Neural progenitor cell (in vitro differentiated cells): ENCODE results near the gene IGSF21. TPM values are rescaled to one million over a fixed set of nuclear protein-coding genes. Genes with fewer than 3 reads are reported as not detected.

Source experiments
- DNase-seq: peaks from one replicate; pipeline ENCODE4 v3.0.0-alpha.2; 2016; ENCODE audit warnings: low spot score
- H2AFZ ChIP-seq: fragments of 200-600 bp; sonication (generic); replicated peaks from 2 replicates; pipeline ENCODE4 v1.6.1; 2016; ENCODE audit warnings: antibody characterized with exemption
- H3F3A ChIP-seq: fragments of 200-600 bp; sonication (generic); 2 replicates; pipeline ENCODE4 v1.6.1; 2016; ENCODE audit warnings: antibody characterized with exemption, low read depth
- H3K27ac ChIP-seq: fragments of 200-600 bp; sonication (generic); 2 replicates; pipeline ENCODE4 v1.5.1; 2016; ENCODE audit warnings: mild to moderate bottlenecking
- H3K27me3 ChIP-seq: fragments of 200-600 bp; sonication (generic); 2 replicates; pipeline ENCODE4 v1.6.1; 2016; ENCODE audit warnings: mild to moderate bottlenecking, moderate library complexity
- H3K36me3 ChIP-seq: fragments of 200-600 bp; sonication (generic); 2 replicates; pipeline ENCODE4 v1.5.1; 2016
- H3K4me1 ChIP-seq: fragments of 200-600 bp; sonication (generic); 2 replicates; pipeline ENCODE4 v1.6.1; 2016; ENCODE audit warnings: mixed run types
- H3K4me2 ChIP-seq: fragments of 200-600 bp; sonication (generic); 2 replicates; pipeline ENCODE4 v1.6.1; 2016
- H3K4me3 ChIP-seq: fragments of 200-600 bp; sonication (generic); 2 replicates; pipeline ENCODE4 v1.5.1; 2016
- H3K79me2 ChIP-seq: fragments of 200-600 bp; sonication (generic); 2 replicates; pipeline ENCODE4 v1.6.1; 2016; ENCODE audit warnings: low read depth
- H3K9ac ChIP-seq: fragments of 200-600 bp; sonication (generic); 2 replicates; pipeline ENCODE4 v1.6.1; 2016
- H3K9me3 ChIP-seq: fragments of 200-600 bp; sonication (generic); 2 replicates; pipeline ENCODE4 v1.5.1; 2016; ENCODE audit warnings: low read depth
- H4K20me1 ChIP-seq: fragments of 200-600 bp; sonication (generic); 2 replicates; pipeline ENCODE4 v1.6.1; 2016; ENCODE audit warnings: low read depth
- H3K27ac Mint-ChIP-seq: 3 replicates; pipeline ENCODE4 v1.8.0; 2021; ENCODE audit warnings: mixed read lengths
- H3K27me3 Mint-ChIP-seq: 2 replicates; pipeline ENCODE4 v1.8.0; 2022; ENCODE audit warnings: low read depth, mild to moderate bottlenecking, inconsistent platforms, moderate library complexity, mixed read lengths; ENCODE audit not compliant: insufficient read depth
- H3K36me3 Mint-ChIP-seq: 3 replicates; pipeline ENCODE4 v1.8.0; 2021; ENCODE audit warnings: mixed read lengths
- H3K4me1 Mint-ChIP-seq: 3 replicates; pipeline ENCODE4 v1.8.0; 2021; ENCODE audit warnings: mixed read lengths
- H3K4me3 Mint-ChIP-seq: 3 replicates; pipeline ENCODE4 v1.8.0; 2021; ENCODE audit warnings: mild to moderate bottlenecking, moderate library complexity, mixed read lengths
- H3K9me3 Mint-ChIP-seq: 3 replicates; pipeline ENCODE4 v1.8.0; 2020; ENCODE audit warnings: mixed read lengths
- CTCF ChIP-seq: fragments of 200-600 bp; sonication (generic); IDR thresholded peaks from 2 replicates; pipeline ENCODE4 v1.5.1; 2017; ENCODE audit warnings: antibody characterized with exemption, mild to moderate bottlenecking
- EZH2 ChIP-seq: fragments of 200-600 bp; sonication (generic); IDR thresholded peaks from 2 replicates; pipeline ENCODE4 v1.6.1; 2017; ENCODE audit warnings: antibody characterized with exemption, mild to moderate bottlenecking, moderate library complexity
- EZH2phosphoT487 ChIP-seq: fragments of 200-600 bp; sonication (generic); IDR thresholded peaks from 2 replicates; pipeline ENCODE4 v1.6.1; 2017; ENCODE audit warnings: antibody characterized with exemption
- total RNA-seq: library from RNA; depleted of rRNA; stranded (reverse); fragments of >200 nt; gene quantifications from 2 replicates; pipeline ENCODE4 v1.2.3, GENCODE V29; 2015; ENCODE audit warnings: low replicate concordance

Gene IGSF21
- total RNA-seq, 1 donor from 2014 or later, result 1.7 TPM

- H3K79me2 ChIP-seq, result no peaks in the 10 kb centered on the region
- no peak overlapping the region for H3K4me3 ChIP-seq
- no peaks in the 10 kb centered on the region for H3K36me3 ChIP-seq
- no peaks in the 10 kb centered on the region for H3K27me3 ChIP-seq
- DNase-seq, result no peak
- H3K9me3 ChIP-seq, result no peaks in the 10 kb centered on the region
- peaks cover 20% of the 10 kb centered on the region for H3F3A ChIP-seq
- H3K27ac ChIP-seq, result no peak overlapping the region
- no peak overlapping the region for H2AFZ ChIP-seq
- no peaks in the 10 kb centered on the region for H4K20me1 ChIP-seq
- H3K27me3 Mint-ChIP-seq, result peaks cover 9% of the 10 kb centered on the region
- H3K36me3 Mint-ChIP-seq, result no peaks in the 10 kb centered on the region
- no peaks in the 10 kb centered on the region for H3K4me1 Mint-ChIP-seq
- H3K4me1 ChIP-seq, result peaks cover 22% of the 10 kb centered on the region
- no peak overlapping the region for H3K9ac ChIP-seq
- no peak overlapping the region for H3K4me2 ChIP-seq
- peaks cover 15% of the 10 kb centered on the region for H3K9me3 Mint-ChIP-seq
- no peak overlapping the region for H3K27ac Mint-ChIP-seq
- no peak for TF ChIP-seq CTCF
- TF ChIP-seq EZH2, result no peak
- no peak for TF ChIP-seq EZH2phosphoT487
- no peak overlapping the region for H3K4me3 Mint-ChIP-seq
These were observed 315.4 kb downstream of the IGSF21 start for GRCh38 chr1:18422954-18423353.

- no peak for DNase-seq
- H3K9me3 Mint-ChIP-seq, result peaks cover 13% of the 10 kb centered on the region
- H3K27me3 Mint-ChIP-seq, result peaks cover 2% of the 10 kb centered on the region
- Histone ChIP-seq H3K79me2 (no peaks in the 10 kb centered on the region), H3K4me1 (no peaks in the 10 kb centered on the region), H3K9me3 (no peaks in the 10 kb centered on the region), H3F3A (no peaks in the 10 kb centered on the region), H3K27me3 (no peaks in the 10 kb centered on the region), H4K20me1 (no peaks in the 10 kb centered on the region), H3K4me3 (no peak overlapping the region), H3K27ac (no peak overlapping the region), H2AFZ (no peak overlapping the region), H3K9ac (no peak overlapping the region), H3K36me3 (no peaks in the 10 kb centered on the region), H3K4me2 (no peak overlapping the region)
- H3K36me3 Mint-ChIP-seq, result no peaks in the 10 kb centered on the region
- H3K4me1 Mint-ChIP-seq, result no peaks in the 10 kb centered on the region
- no peak overlapping the region for H3K27ac Mint-ChIP-seq
- H3K4me3 Mint-ChIP-seq, result no peak overlapping the region
- TF ChIP-seq EZH2 (no peak), CTCF (no peak), EZH2phosphoT487 (no peak)
These were observed 319.0 kb downstream of the IGSF21 start for GRCh38 chr1:18426580-18426979.
